Osteocyte (in vitro differentiated cells): ENCODE data around the gene KCTD3. TPM values are rescaled to one million over a fixed set of nuclear protein-coding genes. Genes with fewer than 3 reads are reported as not detected.

Source experiments
- DNase-seq: peaks from one replicate; pipeline ENCODE4 v3.0.0; 2021; ENCODE audit warnings: mixed read lengths; ENCODE audit not compliant: unreplicated experiment; ENCODE audit errors: extremely low spot score
- H3K27ac Mint-ChIP-seq: one replicate; pipeline ENCODE4 v1.8.0; 2021; ENCODE audit warnings: mild to moderate bottlenecking, mixed read lengths; ENCODE audit not compliant: unreplicated experiment
- H3K27me3 Mint-ChIP-seq: one replicate; pipeline ENCODE4 v1.8.0; 2021; ENCODE audit warnings: mixed read lengths; ENCODE audit not compliant: unreplicated experiment
- H3K36me3 Mint-ChIP-seq: one replicate; pipeline ENCODE4 v1.8.0; 2021; ENCODE audit warnings: mixed read lengths; ENCODE audit not compliant: unreplicated experiment
- H3K4me1 Mint-ChIP-seq: one replicate; pipeline ENCODE4 v1.8.0; 2021; ENCODE audit warnings: mixed read lengths; ENCODE audit not compliant: unreplicated experiment
- H3K4me3 Mint-ChIP-seq: one replicate; pipeline ENCODE4 v1.8.0; 2021; ENCODE audit warnings: mild to moderate bottlenecking, moderate library complexity, mixed read lengths; ENCODE audit not compliant: unreplicated experiment
- H3K9me3 Mint-ChIP-seq: one replicate; pipeline ENCODE4 v1.8.0; 2021; ENCODE audit warnings: mixed read lengths; ENCODE audit not compliant: unreplicated experiment
- total RNA-seq: library from RNA; stranded (reverse); gene quantifications from 2 replicates; pipeline ENCODE4 v1.2.1, GENCODE V29; 2021
- TF ChIP-seq, protein P1 (sequence below): fragments of 200-600 bp; sonication (generic); IDR thresholded peaks from 2 replicates; pipeline ENCODE4 v1.5.0; 2021; ENCODE audit warnings: antibody characterized with exemption, mild to moderate bottlenecking, moderate library complexity

Gene KCTD3
- total RNA-seq, 1 donor from 2014 or later, result 32.8 TPM

DNA sequence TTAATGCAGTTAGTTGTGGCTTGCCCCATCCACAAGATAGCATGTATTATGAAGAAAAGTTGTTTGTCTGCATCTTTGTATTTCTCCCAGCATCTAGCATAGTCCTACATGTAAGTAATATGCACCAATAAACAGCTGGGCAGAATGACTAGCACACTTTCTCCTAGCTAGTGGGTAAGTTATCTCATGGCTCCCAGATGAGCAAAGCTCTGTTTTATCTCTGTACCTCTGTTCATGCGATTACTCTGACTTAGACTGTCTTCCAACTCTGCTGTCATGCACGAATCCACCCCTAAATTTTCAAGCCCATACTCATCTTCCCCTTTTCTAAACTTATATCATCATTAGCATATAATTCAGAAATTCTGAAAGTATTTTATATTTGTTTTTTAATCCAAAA, 37.5 kb upstream of the KCTD3 start:
- DNase-seq, result no peak
- no peaks in the 10 kb centered on the region for H3K36me3 Mint-ChIP-seq
- TF ChIP-seq, protein P1, sequence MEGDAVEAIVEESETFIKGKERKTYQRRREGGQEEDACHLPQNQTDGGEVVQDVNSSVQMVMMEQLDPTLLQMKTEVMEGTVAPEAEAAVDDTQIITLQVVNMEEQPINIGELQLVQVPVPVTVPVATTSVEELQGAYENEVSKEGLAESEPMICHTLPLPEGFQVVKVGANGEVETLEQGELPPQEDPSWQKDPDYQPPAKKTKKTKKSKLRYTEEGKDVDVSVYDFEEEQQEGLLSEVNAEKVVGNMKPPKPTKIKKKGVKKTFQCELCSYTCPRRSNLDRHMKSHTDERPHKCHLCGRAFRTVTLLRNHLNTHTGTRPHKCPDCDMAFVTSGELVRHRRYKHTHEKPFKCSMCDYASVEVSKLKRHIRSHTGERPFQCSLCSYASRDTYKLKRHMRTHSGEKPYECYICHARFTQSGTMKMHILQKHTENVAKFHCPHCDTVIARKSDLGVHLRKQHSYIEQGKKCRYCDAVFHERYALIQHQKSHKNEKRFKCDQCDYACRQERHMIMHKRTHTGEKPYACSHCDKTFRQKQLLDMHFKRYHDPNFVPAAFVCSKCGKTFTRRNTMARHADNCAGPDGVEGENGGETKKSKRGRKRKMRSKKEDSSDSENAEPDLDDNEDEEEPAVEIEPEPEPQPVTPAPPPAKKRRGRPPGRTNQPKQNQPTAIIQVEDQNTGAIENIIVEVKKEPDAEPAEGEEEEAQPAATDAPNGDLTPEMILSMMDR, result no peak
- no peak overlapping the region for H3K4me3 Mint-ChIP-seq
- H3K4me1 Mint-ChIP-seq, result no peaks in the 10 kb centered on the region
- H3K27me3 Mint-ChIP-seq, result peaks cover 27% of the 10 kb centered on the region
- H3K9me3 Mint-ChIP-seq, result no peaks in the 10 kb centered on the region
- no peak overlapping the region for H3K27ac Mint-ChIP-seq

DNA sequence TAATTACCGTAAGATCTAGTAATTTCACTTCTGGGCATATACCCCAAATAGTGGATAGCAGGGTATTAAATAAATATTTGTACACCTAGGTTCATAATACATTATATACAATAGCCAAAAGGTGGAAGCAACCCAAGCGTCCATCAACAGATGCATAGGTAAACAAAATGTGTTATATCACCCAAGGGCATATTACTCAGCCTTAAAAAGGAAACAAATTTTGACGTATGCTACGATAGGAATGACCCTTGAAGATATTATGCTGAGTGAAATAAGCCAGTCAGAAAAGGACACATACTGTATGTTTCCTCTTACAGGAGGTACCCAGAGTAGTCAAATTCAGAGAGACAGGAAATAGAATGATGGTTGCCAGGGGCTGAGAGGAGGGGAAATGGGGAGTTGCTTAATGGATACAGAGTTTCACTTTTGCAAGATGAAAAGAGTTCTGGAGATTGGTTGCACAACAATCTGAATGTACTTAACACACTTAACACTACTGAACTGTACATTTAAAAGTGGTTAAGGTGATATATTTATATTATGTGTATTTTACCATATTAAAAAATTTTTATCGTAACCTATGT, 36.6 kb upstream of the KCTD3 start:
- Mint-ChIP-seq H3K9me3 (no peaks in the 10 kb centered on the region), H3K4me1 (no peaks in the 10 kb centered on the region), H3K36me3 (no peaks in the 10 kb centered on the region), H3K4me3 (no peak overlapping the region), H3K27me3 (peaks cover 33% of the 10 kb centered on the region), H3K27ac (no peak overlapping the region)
- TF ChIP-seq, protein P1, result no peak
- no peak for DNase-seq

DNA sequence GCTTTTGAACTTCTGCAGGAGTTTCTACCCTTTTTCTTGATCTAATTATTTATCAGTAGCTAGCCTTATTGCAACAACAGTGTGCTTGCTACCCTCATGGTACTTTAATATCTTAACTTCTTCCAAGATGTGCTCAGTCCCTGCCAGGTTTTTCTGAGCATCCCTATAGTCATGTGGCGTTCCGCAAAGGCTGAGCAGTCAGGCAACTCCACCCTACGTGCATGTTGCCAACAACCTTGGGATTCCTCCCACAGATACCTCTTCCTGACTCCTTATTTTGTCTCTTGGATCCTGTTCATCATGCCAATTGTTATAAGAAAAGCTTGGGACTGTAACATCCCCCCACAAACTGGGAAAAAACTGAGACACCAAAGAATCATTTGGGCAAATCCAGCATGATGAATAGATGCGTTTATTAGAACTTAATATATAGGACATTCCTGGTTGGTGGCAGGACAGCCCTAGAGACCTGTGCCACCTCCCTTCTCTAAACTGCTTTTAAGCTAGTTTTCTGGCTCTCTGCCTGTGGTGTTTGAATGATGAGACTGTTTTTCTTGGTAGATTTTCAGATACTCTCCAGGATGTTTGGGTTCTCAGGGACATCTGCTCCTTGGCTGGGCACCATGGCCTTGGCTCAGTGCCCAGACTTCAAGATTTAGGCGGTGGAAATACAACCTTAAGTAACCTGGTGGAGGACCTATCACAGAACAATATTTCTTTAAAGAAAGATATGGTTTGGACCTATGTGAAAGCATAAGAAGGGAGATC, 27.1 kb upstream of the KCTD3 start:
- Mint-ChIP-seq H3K27me3 (peaks cover 43% of the 10 kb centered on the region), H3K4me3 (no peak overlapping the region), H3K9me3 (peaks cover 11% of the 10 kb centered on the region), H3K4me1 (peaks cover 11% of the 10 kb centered on the region), H3K27ac (no peak overlapping the region), H3K36me3 (peaks cover 2% of the 10 kb centered on the region)
- DNase-seq, result no peak
- TF ChIP-seq, protein P1, result no peak

DNA sequence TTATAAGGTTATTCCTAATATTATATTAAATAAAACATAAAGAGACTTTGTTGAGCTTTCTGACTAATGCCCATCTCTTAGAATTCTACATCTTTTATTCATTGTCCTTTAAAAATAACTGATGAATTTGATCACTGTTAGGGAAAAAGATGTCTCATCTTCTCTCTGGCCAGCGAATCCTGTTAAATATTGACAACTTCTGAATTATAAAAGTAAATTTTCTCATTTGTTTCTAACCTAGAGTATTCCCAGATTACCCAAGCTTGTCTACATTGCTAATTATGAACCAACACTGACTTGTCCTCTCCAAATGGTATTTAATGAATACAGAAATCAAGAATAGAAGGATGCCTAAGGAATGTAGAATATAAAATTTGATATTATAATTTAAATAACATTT, 24.8 kb upstream of the KCTD3 start:
- Mint-ChIP-seq H3K36me3 (peaks cover 2% of the 10 kb centered on the region), H3K4me1 (peaks cover 11% of the 10 kb centered on the region), H3K27me3 (peaks cover 33% of the 10 kb centered on the region), H3K9me3 (peaks cover 12% of the 10 kb centered on the region), H3K4me3 (no peak overlapping the region), H3K27ac (no peak overlapping the region)
- no peak for DNase-seq
- TF ChIP-seq, protein P1, result no peak

DNA sequence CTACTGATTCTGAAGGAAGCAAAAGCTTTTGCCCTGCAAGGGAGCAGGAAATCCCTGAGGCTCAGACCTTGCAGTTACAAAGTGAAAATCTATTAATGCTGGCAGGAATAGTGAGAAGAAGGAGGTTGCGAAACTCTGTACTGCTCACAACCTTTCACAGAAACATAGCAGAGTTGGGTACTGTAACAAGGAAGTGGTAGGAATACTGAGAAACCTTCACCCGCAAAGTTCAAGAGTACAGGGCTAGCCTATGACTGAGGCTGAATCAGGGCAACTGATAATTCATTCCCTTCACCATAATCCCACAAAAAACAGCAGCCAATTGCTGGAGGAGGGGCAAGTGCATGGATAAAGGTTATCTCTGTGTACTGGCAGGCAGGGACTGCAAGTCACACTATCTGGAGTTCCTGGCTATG, 23.9 kb upstream of the KCTD3 start:
- TF ChIP-seq, protein P1, result no peak
- no peak for DNase-seq
- H3K27ac Mint-ChIP-seq, result no peak overlapping the region

More for the DNA sequence above, 23.9 kb upstream of the KCTD3 start:
- peaks cover 2% of the 10 kb centered on the region for H3K36me3 Mint-ChIP-seq
- H3K4me3 Mint-ChIP-seq, result no peak overlapping the region
- peaks cover 12% of the 10 kb centered on the region for H3K9me3 Mint-ChIP-seq
- peaks cover 11% of the 10 kb centered on the region for H3K4me1 Mint-ChIP-seq
- peaks cover 41% of the 10 kb centered on the region for H3K27me3 Mint-ChIP-seq
